EL (cell line): ENCODE measurements around the gene ZFP90.
"Not testable (repeated sequence)": the region's sequence is repeated elsewhere in the genome, so short reads cannot be mapped to it uniquely, and the experiment has no call there.

Source experiments
- DNase-seq: peaks from one replicate; pipeline ENCODE4 v3.0.0-alpha.2; 2016

Gene ZFP90

DNA sequence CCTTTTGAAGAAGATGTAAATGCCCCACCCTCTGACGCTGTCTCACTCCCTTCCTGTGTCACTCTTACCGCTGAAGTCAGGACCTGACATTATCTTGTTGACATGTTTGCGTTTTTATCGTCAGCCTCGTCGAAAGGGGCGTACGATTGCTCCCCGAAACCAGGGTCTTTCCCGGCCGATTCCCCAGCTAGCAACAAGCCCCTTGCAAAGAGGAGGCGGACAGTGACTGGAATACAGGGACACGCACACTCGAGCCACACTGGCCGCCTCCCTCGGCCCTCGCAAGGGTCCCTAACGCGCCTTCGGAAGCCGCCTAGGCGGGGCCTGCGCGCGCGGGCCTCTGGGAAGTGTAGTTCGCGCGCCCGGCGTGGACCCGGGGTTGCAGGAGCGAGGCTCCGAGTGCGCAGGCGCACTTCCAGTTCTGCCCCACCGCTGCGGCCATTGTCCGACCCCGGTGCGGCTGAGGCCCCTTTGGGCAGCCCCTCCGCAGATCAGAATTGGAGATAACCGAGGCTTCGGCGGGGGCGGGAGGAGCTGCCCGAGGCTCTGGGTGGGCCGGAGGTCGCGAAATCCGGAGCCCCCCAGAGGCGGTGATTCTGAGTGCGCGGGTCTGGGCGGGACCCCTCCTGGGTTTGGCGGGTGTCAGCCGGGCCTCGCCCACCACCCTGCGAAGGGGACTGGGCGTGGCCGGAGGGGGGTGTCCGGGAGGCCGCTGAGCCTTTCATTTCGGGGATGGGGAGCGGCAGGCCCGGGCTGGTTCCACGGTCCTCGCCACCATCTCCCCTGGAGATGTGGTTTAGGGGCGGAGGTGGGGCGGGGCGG is at the start of gene ZFP90:
ZFP90 (plus strand) TSS at position 412 of the 822 bp plus-strand sequence. CDS start 502 bp downstream, outside the sequence.
- DNase-seq = peak; percentile 85

DNA sequence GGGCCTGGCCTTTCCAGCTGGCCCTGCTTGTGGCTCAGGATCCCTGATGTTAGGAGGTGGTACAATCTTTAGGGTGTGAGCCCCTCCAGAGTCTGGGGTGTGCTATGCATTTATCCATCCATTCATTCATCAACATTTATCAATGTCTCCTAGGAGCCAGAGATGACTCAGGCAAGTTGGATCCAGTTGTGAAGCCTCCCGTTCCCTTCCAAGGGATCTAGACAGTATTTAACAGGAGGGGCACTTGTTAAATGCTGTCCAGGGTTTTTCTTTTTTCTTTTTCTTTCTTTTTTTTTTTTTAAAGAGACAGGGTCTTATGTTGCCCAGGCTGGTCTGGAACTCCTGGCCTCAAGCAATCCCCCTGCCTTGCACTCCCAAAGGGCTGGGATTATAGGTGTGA is 48.7 kb upstream of the ZFP90 start:
- DNase-seq = no peak

DNA sequence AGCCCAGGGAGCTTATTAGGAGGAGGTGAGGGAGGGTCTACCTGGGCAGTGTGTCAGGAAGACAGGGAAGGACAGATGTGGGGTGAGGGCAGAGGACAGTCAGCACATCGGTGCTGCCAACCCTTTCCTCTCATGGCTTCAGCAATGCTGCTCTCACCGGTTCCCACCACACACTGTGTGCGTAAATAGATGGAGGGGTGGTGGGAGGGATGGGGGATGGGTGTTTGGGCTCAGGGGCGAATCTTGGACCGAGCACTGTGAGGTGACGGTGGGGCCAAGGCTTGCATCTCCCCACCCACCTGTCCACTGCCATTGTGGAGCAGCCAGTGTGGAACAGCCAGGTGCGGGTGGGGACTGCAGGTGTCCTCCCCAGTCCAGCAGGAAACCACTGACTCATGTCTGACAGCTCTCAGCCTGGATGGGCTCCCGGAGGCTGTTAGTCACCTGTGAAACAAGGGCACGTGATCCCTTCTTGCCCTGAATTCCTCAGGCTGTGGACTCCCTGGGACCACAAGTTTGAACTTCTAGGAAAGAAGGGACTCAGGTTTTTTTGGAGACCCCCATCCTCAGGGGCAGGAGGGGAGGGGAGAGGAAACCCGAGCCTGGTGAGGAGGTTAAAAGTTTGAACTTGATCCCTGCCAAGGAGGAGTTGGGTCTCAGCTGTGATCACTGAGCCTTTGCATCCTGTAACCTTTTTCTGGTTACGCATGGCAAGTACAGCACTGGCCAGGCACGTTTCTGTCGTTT is 48.1 kb upstream of the ZFP90 start:
- DNase-seq = peak; percentile 65

- no peak for DNase-seq
Observed at GRCh38 chr16:68491576-68491950, 47.5 kb upstream of the ZFP90 start.

GRCh38 chr16:68492151-68492542 is 46.9 kb upstream of the ZFP90 start:
- DNase-seq = no peak

DNA sequence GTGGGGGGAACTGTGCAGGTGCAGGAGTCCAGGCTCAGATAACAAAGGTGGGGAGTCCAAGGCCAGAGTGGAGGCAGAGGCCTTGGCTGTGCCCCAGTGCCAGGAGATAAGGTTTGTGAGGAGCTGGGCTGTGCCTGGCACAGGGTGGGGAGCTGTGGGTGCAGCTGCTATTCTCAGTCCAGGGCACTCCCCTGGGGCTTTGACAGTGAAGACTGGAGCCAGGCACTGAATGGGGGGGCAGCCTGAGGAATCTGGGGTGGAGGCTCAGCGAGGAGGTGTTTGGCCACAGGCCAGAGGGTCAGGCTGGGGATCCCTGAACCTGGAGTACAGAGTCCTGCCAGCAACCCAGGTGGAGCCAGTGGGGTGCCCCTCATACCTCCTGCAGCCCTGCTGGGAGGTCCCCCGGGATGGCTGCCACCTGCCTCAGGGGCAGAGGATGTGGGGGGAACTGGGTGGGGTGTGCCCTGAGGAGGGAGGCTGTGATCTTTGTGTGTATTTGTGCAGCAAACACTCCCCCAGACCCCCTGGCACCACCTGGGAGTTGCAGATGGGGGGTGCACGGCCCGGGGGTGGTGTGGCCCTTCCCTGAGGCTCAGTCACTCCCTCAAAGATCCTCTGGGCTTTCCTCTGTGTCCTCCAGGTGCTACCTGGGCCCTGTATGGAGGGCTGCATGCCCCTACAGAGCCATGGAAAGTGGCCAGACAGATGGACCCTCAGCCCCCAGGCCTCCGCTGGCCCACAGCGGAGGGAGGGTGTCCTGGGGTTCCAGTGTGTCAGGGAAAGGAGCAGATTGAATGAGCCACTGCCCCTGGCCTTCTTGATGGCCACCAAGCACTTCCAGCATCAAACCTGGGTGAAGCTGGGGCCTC is 46.3 kb upstream of the ZFP90 start:
- no peak for DNase-seq

- no peak for DNase-seq
Observed at GRCh38 chr16:68493412-68494070, 45.5 kb upstream of the ZFP90 start.

- DNase-seq = not testable (repeated sequence)
Observed at GRCh38 chr16:68494261-68494660, 44.8 kb upstream of the ZFP90 start.

DNA sequence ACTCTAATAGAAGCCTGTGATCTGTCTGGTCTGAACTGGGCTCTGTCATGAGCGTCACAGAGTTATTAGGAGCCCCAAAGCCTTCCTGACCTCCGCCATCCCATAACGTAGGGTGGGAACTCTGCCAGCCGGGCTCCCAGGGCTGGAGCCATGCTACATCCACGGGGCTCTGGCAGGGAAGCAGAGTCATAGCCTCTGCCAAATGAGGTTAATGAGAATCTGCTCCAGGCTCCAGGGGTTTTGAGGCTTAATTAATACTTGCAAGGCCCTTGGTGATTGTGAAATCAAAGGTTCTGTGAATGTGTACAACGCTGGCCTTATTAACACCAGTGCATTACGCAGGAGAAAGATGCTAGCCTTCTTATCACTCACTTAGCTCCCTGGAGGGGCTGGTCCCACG is 42.4 kb upstream of the ZFP90 start:
- DNase-seq = no peak

- no peak for DNase-seq
Observed at GRCh38 chr16:68499006-68499405, 40.1 kb upstream of the ZFP90 start.

- peak; percentile 84 for DNase-seq
Observed at GRCh38 chr16:68503334-68503733, 35.8 kb upstream of the ZFP90 start.

GRCh38 chr16:68504066-68504465 is 35.0 kb upstream of the ZFP90 start:
- DNase-seq = no peak

DNA sequence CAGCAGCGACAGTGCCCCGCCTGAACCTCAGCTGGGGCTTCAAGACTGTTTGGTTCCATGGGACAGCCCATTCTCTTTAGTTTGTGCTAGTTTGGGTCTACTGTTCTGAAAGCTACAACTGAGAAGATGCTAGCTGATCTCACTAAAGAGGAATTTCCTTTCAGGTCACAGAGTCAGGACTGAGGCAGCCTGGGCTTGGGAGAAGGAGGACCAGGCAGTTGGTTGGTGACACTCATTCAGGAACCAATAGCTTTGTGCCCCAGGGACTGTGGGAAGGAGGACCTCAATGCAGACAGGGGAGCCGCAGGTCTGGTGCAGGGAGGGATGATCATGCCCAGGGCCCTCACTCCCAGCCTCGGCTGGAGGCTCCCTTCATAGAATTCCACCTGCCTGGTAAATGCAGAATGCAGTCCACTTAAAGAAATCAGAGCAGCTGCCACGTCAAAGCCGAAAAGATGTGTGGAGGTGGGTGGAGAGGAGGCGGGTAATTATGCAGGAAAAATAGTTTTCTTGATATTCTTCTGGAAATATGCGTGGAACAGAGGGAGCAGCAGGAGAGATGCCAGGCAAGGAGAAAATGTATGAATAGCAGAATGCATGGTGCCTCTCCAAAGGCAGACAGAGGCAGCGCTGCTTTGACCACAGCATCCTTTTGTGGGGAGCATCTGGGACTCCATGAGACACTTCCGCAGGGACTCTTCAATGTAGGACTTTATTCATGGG is 32.6 kb upstream of the ZFP90 start:
- peak; percentile 79 for DNase-seq

- DNase-seq = no peak
Observed at GRCh38 chr16:68508013-68508412, 31.1 kb upstream of the ZFP90 start.

GRCh38 chr16:68508641-68509240 is 30.4 kb upstream of the ZFP90 start:
- DNase-seq = no peak

- DNase-seq = no peak
Observed at GRCh38 chr16:68509381-68509780, 29.7 kb upstream of the ZFP90 start.

DNA sequence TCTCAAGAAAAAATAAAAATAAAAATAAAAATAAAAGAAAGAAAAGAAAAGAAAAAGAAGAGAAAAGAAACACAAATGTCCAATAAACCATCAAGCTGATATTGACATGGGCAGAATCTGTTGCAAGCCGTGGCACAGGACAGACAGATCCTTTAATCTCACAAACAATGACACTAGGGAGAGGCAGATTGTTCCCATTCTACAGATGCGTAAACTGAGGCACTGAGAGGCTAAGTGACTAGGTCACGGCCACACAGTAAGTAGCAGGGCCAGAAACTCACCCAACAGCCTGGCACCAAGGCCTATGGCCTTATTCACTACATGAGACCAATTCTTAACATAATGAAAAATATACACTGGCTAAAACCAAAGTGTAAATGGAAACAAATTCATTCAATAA is 28.3 kb upstream of the ZFP90 start:
- no peak for DNase-seq

- DNase-seq = no peak
Observed at GRCh38 chr16:68512183-68512582, 26.9 kb upstream of the ZFP90 start.

DNA sequence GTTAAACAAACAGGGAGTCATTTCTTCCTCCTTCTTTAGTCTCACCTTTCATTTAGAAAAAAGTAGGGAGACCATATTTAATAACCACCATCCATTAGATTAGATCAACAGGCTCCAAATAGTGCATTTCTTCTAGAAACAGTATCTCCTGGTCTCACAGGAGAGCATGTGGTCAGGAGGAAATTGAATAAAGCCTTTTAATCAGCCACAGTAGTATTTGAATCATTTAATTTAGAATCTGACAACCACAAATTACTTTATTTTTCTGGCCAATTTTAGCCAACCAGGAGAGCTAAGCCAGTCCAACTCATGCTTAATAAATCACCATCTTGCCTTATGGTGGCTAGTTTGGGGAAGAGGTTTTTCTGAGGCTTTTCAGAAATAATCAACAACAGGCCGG is 26.3 kb upstream of the ZFP90 start:
- DNase-seq = no peak

DNA sequence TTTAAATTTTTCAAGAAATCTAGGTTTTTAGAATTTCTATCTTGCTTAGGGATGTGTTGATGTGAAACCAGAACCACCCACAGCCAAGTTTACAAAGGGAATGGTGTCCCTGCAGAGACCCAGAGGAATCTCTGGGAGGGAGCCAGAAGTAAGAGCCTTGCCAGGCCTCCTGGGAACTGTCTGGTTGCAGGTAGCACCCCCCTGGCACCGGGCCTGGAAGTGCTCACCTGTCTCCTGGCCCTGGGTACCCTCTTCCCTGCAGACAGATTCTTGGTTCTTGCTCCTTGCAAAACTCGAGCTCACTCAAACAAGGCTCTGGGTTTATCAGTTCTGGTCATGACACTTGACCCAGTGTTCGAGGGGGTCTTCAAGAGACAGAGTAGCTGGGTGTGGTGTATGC is 24.6 kb upstream of the ZFP90 start:
- DNase-seq = no peak

DNA sequence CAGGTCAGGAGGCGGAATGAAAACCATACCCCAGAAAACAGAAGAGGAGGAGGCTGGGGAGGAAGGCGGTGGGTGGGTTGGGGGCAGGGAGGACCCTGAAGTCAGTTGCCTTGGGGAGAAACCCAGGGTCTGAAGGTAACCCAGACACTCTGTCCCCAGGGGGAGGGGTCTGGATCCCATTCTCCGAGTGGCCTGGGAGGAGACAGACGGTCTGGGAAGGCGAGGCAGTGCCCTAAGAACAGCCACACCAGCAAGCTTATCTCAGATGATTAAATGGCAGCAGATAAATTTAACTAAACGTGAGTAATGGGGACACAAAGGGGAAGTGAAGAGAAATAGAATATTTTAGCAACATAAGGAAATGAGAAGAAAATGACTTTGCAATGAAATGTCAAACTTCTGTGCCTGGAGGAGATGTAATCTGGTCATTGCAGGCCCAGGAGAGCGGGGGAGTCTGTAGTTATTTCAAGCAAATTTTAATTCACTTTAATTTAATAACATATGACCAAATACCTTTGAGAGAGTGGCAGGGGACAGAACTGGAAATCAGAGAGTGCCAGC is 21.4 kb upstream of the ZFP90 start:
- DNase-seq = no peak
